Hematopoietic multipotent progenitor cell treated with erythropoietin and hydrocortisone succinate and interleukin-3 and kit ligand, for 17 days (in vitro differentiated cells): ENCODE measurements around the gene SLIT1.
"Not testable (repeated sequence)": the region's sequence is repeated elsewhere in the genome, so short reads cannot be mapped to it uniquely, and the experiment has no call there.

Experiments
- DNase-seq: peaks from one replicate; pipeline ENCODE4 v3.0.0-alpha.2; 2015; ENCODE audit warnings: low spot score

SLIT1 gene

GRCh38 chr10:97106207-97106606 is 79.6 kb downstream of the SLIT1 start:
- DNase-seq: no peak

GRCh38 chr10:97105303-97105702 is 80.5 kb downstream of the SLIT1 start:
- no peak for DNase-seq

GRCh38 chr10:97103316-97104080 is 82.3 kb downstream of the SLIT1 start:
- no peak for DNase-seq

GRCh38 chr10:97102441-97102840 is 83.3 kb downstream of the SLIT1 start:
- no peak for DNase-seq

GRCh38 chr10:97101166-97101940 is 84.4 kb downstream of the SLIT1 start:
- DNase-seq: no peak

GRCh38 chr10:97100657-97101056 is 85.1 kb downstream of the SLIT1 start:
- no peak for DNase-seq

- DNase-seq: no peak
Measured at GRCh38 chr10:97099868-97100267, 85.9 kb downstream of the SLIT1 start.

GRCh38 chr10:97099089-97099488 is 86.7 kb downstream of the SLIT1 start:
- DNase-seq: no peak

GRCh38 chr10:97097084-97097433 is 88.7 kb downstream of the SLIT1 start:
- no peak for DNase-seq

GRCh38 chr10:97096261-97097083 is 89.3 kb downstream of the SLIT1 start:
- DNase-seq: no peak

- DNase-seq: no peak
Measured at GRCh38 chr10:97095701-97096260, 90.0 kb downstream of the SLIT1 start.

- DNase-seq: no peak
Measured at GRCh38 chr10:97090644-97091043, 95.1 kb downstream of the SLIT1 start.

GRCh38 chr10:97090035-97090434 is 95.7 kb downstream of the SLIT1 start:
- no peak for DNase-seq

GRCh38 chr10:97089209-97089870 is 96.4 kb downstream of the SLIT1 start:
- no peak for DNase-seq

GRCh38 chr10:97087296-97087695 is 98.5 kb downstream of the SLIT1 start:
- no peak for DNase-seq

- DNase-seq: no peak
Measured at GRCh38 chr10:97086530-97086929, 99.2 kb downstream of the SLIT1 start.

- DNase-seq: no peak
Measured at GRCh38 chr10:97083228-97083829, 102.4 kb downstream of the SLIT1 start.

GRCh38 chr10:97082575-97082974 is 103.2 kb downstream of the SLIT1 start:
- not testable (repeated sequence) for DNase-seq

- peak; percentile 35 for DNase-seq
Measured at GRCh38 chr10:97081621-97082235, 104.0 kb downstream of the SLIT1 start.

- DNase-seq: no peak
Measured at GRCh38 chr10:97080051-97080776, 105.5 kb downstream of the SLIT1 start.
